HG03103 (cell line): ENCODE measurements around the gene CCNL1.
"Not testable (repeated sequence)": the region's sequence is repeated elsewhere in the genome, so short reads cannot be mapped to it uniquely, and the experiment has no call there.

Experiments used
- ATAC-seq: cut with Tn5 transposase; IDR thresholded peaks from one replicate; pipeline ENCODE4 v1.9.1; 2021; ENCODE audit warnings: low read depth; ENCODE audit not compliant: unreplicated experiment

The CCNL1 gene

GRCh38 chr3:157109267-157110141 is 50.4 kb downstream of the CCNL1 start:
- ATAC-seq = no peak

GRCh38 chr3:157107644-157108133 is 52.3 kb downstream of the CCNL1 start:
- no peak for ATAC-seq

- no peak for ATAC-seq
Measured at GRCh38 chr3:157107037-157107436, 52.9 kb downstream of the CCNL1 start.

GRCh38 chr3:157104928-157105652 is 54.9 kb downstream of the CCNL1 start:
- ATAC-seq = peak; percentile 68

GRCh38 chr3:157104521-157104920 is 55.4 kb downstream of the CCNL1 start:
- ATAC-seq = no peak

- ATAC-seq = no peak
Measured at GRCh38 chr3:157103860-157104259, 56.1 kb downstream of the CCNL1 start.

- peak; percentile 76 for ATAC-seq
Measured at GRCh38 chr3:157103280-157103679, 56.7 kb downstream of the CCNL1 start.

GRCh38 chr3:157102595-157102994 is 57.4 kb downstream of the CCNL1 start:
- not testable (repeated sequence) for ATAC-seq

- no peak for ATAC-seq
Measured at GRCh38 chr3:157102098-157102497, 57.8 kb downstream of the CCNL1 start.

- ATAC-seq = no peak
Measured at GRCh38 chr3:157101486-157101885, 58.5 kb downstream of the CCNL1 start.

- ATAC-seq = no peak
Measured at GRCh38 chr3:157100608-157101396, 59.1 kb downstream of the CCNL1 start.

GRCh38 chr3:157100096-157100477 is 59.9 kb downstream of the CCNL1 start:
- no peak for ATAC-seq

- ATAC-seq = no peak
Measured at GRCh38 chr3:157099326-157100095, 60.4 kb downstream of the CCNL1 start.

GRCh38 chr3:157098823-157099185 is 61.1 kb downstream of the CCNL1 start:
- ATAC-seq = no peak

- ATAC-seq = no peak
Measured at GRCh38 chr3:157098121-157098822, 61.7 kb downstream of the CCNL1 start.
